ENCODE results near the gene CLDN19. TPM values are rescaled to one million over a fixed set of nuclear protein-coding genes. Genes with fewer than 3 reads are reported as not detected.
A peak's percentile ranks its signal among the peaks of the same experiment; 100 is the strongest.

Gene CLDN19
- total RNA-seq, 1 experiment from 2014 or later: not detected

DNA sequence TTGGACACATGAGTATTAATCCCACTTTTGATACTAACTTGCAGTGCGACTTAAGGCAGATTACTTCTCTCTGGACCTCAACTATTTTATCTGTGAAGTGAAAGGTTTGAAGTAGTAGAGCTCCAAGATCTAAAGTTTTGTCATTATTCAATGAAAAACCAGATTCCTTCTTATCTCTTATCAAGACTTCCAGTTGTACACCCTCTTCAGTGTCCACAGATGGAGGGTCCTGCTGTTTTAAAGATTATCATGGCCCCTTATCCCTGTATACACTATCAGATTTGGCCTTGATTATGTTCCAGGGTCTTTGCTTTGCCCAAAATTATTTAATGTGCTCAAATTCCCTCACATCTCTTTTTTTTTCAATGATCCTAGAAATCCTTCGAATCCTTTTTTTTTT lies 28.1 kb upstream of the CLDN19 start:
- Histone ChIP-seq H3K9me3 (replicated peaks) (no peaks in the 10 kb centered on the region; the same call in 1 of the 2 replicates), H3K4me3 (peak overlapping the region; percentile 91), H3K36me3 (peaks cover 28% of the 10 kb centered on the region), H3K27me3 (replicated peaks) (no peaks in the 10 kb centered on the region), H3K27ac (no peak overlapping the region), H3K4me1 (replicated peaks) (peaks cover 15% of the 10 kb centered on the region)
- DNase-seq (ENCODE audit: low read depth in 1 of 2, low spot score in 2 of 2): no peak

DNA sequence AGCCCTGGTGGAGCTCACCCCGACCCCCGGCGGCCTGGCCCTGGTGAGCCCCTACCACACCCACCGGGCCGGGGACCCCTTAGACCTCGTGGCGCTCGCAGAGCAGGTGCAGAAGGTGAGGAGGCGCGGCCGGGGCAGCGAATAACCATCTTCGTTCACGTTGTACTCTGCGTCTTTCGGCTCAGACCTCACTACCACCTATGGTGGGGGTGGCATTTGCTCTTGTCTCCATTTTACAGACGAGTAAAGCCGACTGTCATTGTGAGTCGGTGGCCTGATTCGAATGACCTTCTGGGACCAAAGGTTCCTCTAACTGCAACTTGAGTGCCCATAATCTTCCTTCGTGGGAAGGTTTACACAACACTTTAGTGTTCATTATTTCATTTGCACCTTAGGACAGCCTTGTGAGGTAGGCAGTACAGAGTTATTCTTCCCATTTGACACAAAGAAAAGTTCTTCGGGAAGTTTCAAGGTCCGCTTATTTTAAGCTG lies 27.5 kb upstream of the CLDN19 start:
- H3K4me1 ChIP-seq (replicated peaks): peaks cover 15% of the 10 kb centered on the region
- no peak for DNase-seq (ENCODE audit: low read depth in 1 of 2, low spot score in 2 of 2)
- no peaks in the 10 kb centered on the region for H3K27me3 ChIP-seq (replicated peaks)

DNA sequence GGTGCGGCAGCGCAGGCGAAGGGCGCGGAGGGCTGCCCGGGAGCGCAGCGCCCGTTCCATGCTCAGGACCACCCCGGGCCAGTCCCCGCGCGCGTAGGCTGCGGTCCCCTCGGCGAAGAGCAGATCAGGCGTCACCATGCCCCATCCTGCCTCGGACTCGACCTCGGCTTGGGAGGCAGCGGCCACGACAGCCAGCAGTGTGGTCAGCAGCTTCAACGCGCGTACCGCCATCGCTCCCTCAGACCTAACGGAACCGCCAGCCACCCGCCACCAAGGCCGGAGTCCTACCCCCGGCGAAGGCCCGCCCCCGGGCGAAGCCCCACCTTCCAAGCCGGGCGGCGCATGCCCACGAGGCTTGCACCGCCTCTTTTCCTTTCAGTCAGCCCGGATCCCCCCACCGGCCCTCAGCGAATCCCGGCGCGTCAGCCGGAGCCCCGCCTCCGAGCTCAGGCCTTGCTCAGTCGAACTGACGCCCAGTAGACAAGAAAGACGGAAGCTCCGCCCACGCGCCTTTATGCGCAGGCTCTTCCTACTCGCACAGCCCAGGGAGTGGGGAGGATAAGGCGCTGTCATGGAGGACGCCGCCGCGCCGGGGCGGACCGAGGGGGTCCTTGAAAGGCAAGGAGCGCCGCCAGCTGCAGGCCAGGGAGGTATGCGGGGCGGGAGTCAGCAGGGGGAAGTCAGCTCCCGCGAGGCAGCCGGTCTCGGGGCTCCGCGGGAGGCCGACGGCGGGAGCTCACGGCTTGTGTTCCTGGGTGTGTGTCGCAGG lies 26.9 kb upstream of the CLDN19 start, which contains the start of the genes C1orf50 and P3H1:
C1orf50 (plus strand) TSS at position 509 of the 769 bp plus-strand sequence; CDS start at position 572, 63 bp downstream.
P3H1 (minus strand) TSS at position 288 of the 769 bp plus-strand sequence; CDS start at position 231, 57 bp downstream.
- H3K27ac ChIP-seq: peak within 1 kb of the TSS; percentile 59
- H3K27me3 ChIP-seq (replicated peaks): no peaks in the 10 kb centered on the region
- peak within 1 kb of the TSS; percentile 91 for H3K4me3 ChIP-seq
- H3K4me1 ChIP-seq (replicated peaks): peaks cover 15% of the 10 kb centered on the region
- H3K36me3 ChIP-seq: peaks cover 29% of the 10 kb centered on the region
- DNase-seq (ENCODE audit: low read depth in 1 of 2, low spot score in 2 of 2): peak; percentile 98 to 100
- no peaks in the 10 kb centered on the region; the same call in 1 of the 2 replicates for H3K9me3 ChIP-seq (replicated peaks)

More for the DNA sequence above, 27.5 kb upstream of the CLDN19 start:
- Histone ChIP-seq H3K27ac (peak overlapping the region; percentile 46), H3K36me3 (peaks cover 28% of the 10 kb centered on the region), H3K9me3 (replicated peaks) (no peaks in the 10 kb centered on the region; the same call in 1 of the 2 replicates), H3K4me3 (peak overlapping the region; percentile 91)

DNA sequence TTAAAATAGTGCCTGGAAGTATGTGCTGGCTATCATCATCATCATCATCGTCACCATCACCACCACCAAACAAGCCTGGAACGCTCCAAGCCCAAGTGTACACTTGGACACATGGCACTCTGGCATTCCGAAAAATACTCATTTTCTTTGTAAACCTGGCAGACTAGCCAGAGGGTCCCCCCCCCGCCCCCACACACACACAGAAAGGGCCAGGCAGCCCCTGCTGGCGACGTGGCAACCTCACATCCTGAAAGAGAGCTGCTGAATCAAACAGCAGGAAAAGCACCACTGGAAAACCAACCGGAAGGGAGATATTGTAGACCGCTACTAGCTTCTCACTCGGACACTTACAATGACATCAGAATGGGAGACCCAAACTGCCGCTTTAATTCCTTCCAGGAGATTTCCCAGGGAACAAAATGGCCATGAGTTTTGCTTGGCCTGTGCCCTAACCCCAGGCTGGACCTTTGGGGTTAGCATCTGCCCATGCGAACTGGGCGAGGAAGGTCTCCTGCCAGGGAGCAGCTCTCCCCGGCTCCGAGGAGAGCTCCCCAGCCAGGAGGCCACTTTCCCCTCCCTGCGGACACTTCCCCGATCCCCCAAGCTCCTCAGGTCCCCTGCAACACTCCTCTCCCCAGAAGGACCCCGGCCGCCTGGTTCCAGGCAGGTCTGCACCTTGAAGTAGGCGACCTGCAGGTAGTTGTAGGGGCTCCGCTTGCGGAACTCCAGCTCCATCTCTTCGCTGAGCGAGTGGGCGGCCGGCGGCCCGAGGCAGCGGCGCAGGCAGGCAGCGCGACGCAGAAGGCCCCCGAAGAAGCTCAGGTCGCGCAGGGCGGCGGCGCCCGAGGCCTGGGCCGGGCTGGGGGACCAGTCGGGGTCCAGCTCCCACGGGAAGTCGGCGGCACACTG lies 26.1 kb upstream of the CLDN19 start:
- H3K36me3 ChIP-seq: peaks cover 34% of the 10 kb centered on the region

DNA sequence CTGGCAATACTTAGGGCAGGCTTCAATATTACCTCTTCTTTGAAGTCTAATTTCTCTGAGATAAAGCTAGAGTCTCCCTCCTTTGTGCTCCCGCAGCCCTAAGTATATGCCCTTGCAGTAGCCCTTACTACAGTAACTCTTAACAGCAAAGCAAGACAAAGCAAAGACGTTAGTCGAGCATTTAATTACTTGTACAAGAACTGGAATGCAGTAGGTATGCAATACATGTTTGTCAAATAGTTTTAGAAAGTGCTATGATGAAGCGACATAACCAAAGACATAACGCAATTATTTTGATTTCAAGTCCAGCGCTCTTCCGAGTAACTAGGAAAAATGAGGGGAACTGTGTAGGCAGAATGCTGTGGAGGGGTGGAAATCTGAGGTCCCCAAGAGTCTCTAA lies 25.2 kb upstream of the CLDN19 start:
- H3K4me3 ChIP-seq: peak overlapping the region; percentile 91
- H3K27me3 ChIP-seq (replicated peaks): no peaks in the 10 kb centered on the region
- peak in 1 of 2 experiments; percentile 34 for DNase-seq (ENCODE audit: low read depth in 1 of 2, low spot score in 2 of 2)
- peak overlapping the region; percentile 11; the same call in 1 of the 2 replicates for H3K27ac ChIP-seq
- H3K4me1 ChIP-seq (replicated peaks): peaks cover 15% of the 10 kb centered on the region
- H3K9me3 ChIP-seq (replicated peaks): no peaks in the 10 kb centered on the region; the same call in 1 of the 2 replicates
- H3K36me3 ChIP-seq: peaks cover 37% of the 10 kb centered on the region

More for the DNA sequence above, 26.1 kb upstream of the CLDN19 start:
- Histone ChIP-seq H3K27me3 (replicated peaks) (no peaks in the 10 kb centered on the region), H3K4me1 (replicated peaks) (peaks cover 15% of the 10 kb centered on the region), H3K9me3 (replicated peaks) (no peaks in the 10 kb centered on the region; the same call in 1 of the 2 replicates), H3K4me3 (peak overlapping the region; percentile 91), H3K27ac (peak overlapping the region; percentile 59)
- peak; percentile 75 to 76 for DNase-seq (ENCODE audit: low read depth in 1 of 2, low spot score in 2 of 2)

DNA sequence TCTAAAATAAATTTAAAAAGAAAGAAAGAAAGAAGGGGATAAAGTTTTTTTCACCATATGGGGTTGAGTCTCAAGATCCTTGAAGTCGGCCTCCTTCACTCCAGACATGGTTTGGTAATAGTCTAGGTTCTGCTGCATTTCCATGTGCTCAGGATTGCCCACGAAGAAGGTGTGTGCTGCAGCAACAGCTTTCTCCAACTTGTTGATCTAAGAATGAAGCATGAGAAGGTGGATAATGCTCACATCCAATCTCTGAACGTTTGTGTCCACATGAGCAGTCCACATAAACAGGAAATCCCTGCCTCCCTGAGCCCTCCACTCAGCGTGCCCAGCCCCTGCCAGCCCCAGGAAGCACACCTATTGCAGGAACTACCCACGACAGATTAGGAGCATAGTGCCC lies 22.2 kb upstream of the CLDN19 start:
- peaks cover 59% of the 10 kb centered on the region for H3K36me3 ChIP-seq

DNA sequence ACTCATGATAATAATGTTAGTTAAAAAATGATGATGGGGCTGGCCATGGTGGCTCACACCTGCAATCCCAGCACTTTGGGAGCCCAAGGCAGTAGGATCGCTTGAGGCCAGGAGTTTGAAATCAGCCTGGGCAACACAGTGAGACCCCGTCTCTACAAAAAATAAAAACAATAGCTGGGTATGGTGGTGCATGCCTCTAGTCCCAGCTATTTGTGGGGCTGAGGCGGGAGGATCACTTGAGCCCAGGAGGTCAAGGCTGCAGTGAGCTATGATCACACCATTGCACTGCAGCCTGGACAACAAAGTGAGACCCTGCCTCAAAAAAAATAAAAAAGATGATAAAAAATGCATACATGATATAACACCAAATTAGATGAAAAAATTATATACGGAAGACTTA lies 21.5 kb upstream of the CLDN19 start:
- Histone ChIP-seq H3K9me3 (replicated peaks) (no peaks in the 10 kb centered on the region; the same call in 1 of the 2 replicates), H3K36me3 (peaks cover 62% of the 10 kb centered on the region), H3K27ac (no peak overlapping the region), H3K4me1 (replicated peaks) (peaks cover 9% of the 10 kb centered on the region), H3K4me3 (no peak overlapping the region), H3K27me3 (replicated peaks) (no peaks in the 10 kb centered on the region)
- DNase-seq (ENCODE audit: low read depth in 1 of 2, low spot score in 2 of 2): no peak

More for the DNA sequence above, 22.2 kb upstream of the CLDN19 start:
- H3K4me1 ChIP-seq (replicated peaks): peaks cover 9% of the 10 kb centered on the region
- no peak for DNase-seq (ENCODE audit: low read depth in 1 of 2, low spot score in 2 of 2)
- H3K9me3 ChIP-seq (replicated peaks): no peaks in the 10 kb centered on the region; the same call in 1 of the 2 replicates
- H3K27ac ChIP-seq: no peak overlapping the region
- H3K27me3 ChIP-seq (replicated peaks): no peaks in the 10 kb centered on the region
- no peak overlapping the region for H3K4me3 ChIP-seq

DNA sequence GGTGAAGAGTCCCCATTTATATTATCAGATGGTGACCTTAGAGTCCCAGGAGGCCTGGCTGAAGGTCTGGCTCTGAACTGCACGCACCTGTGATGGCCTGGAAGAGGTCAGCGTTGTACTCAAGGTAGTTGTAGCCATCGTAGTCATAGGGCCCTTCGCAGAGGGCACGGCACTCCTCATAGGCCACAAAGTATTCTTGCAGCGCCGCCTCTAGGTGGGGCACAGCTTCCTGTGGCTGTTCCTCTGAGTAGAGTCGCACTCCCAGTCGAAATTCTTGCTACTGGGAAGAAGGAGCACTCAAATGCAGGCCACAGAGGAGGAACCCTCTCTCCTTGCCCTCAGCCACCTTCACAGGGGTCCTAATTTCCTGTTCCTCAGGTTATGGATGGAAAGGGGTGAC lies 19.1 kb upstream of the CLDN19 start:
- Histone ChIP-seq H3K27ac (no peak overlapping the region), H3K4me3 (no peak overlapping the region), H3K27me3 (replicated peaks) (no peaks in the 10 kb centered on the region), H3K36me3 (peaks cover 82% of the 10 kb centered on the region), H3K4me1 (replicated peaks) (no peaks in the 10 kb centered on the region), H3K9me3 (replicated peaks) (no peaks in the 10 kb centered on the region)
- no peak for DNase-seq (ENCODE audit: low read depth in 1 of 2, low spot score in 2 of 2)

DNA sequence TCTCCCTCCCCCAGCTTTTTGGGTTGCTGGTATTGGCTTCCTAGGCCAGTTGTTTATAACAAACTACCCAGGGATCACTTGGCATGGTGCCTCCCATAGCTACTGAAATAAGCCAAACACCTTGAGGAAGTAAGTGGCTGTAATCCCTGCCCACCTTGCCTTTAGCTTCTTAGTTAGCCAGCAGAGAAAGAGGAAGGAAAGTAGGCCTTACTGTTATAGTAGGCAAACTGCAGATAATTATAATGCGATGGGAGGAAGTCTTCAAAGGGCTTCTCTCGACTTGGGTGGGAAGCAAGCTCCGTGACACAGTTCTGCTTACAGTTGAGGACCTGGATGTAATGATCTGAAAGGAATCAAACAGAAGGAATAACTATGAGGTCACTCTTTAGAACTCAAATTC lies 18.6 kb upstream of the CLDN19 start:
- no peaks in the 10 kb centered on the region for H3K27me3 ChIP-seq (replicated peaks)
- no peak overlapping the region for H3K4me3 ChIP-seq
- H3K9me3 ChIP-seq (replicated peaks): no peaks in the 10 kb centered on the region
- H3K27ac ChIP-seq: no peak overlapping the region
- DNase-seq (ENCODE audit: low read depth in 1 of 2, low spot score in 2 of 2): no peak
- peaks cover 87% of the 10 kb centered on the region for H3K36me3 ChIP-seq
- H3K4me1 ChIP-seq (replicated peaks): no peaks in the 10 kb centered on the region

DNA sequence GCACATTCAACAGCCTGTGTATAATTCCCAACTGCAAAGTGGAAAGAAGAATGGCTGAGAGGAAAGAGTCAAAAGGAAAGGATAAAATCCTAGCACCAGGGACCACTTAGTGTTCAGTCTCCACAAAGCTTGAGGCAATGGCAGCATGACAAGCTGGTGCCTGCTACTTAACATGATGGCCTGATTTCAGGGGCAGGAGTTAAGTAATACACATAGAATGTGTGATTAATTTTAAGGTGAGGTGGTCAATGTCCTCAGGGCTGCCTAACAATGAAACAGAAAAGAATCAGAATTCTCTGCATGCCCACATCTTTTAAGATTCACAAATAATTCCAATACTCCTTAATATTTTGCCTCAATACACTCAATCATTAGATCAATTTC lies 17.8 kb upstream of the CLDN19 start:
- peaks cover 94% of the 10 kb centered on the region for H3K36me3 ChIP-seq
- no peak overlapping the region for H3K27ac ChIP-seq
- no peak for DNase-seq (ENCODE audit: low read depth in 1 of 2, low spot score in 2 of 2)
- H3K27me3 ChIP-seq (replicated peaks): no peaks in the 10 kb centered on the region
- H3K4me1 ChIP-seq (replicated peaks): peaks cover 4% of the 10 kb centered on the region
- H3K9me3 ChIP-seq (replicated peaks): no peaks in the 10 kb centered on the region
- H3K4me3 ChIP-seq: no peak overlapping the region

DNA sequence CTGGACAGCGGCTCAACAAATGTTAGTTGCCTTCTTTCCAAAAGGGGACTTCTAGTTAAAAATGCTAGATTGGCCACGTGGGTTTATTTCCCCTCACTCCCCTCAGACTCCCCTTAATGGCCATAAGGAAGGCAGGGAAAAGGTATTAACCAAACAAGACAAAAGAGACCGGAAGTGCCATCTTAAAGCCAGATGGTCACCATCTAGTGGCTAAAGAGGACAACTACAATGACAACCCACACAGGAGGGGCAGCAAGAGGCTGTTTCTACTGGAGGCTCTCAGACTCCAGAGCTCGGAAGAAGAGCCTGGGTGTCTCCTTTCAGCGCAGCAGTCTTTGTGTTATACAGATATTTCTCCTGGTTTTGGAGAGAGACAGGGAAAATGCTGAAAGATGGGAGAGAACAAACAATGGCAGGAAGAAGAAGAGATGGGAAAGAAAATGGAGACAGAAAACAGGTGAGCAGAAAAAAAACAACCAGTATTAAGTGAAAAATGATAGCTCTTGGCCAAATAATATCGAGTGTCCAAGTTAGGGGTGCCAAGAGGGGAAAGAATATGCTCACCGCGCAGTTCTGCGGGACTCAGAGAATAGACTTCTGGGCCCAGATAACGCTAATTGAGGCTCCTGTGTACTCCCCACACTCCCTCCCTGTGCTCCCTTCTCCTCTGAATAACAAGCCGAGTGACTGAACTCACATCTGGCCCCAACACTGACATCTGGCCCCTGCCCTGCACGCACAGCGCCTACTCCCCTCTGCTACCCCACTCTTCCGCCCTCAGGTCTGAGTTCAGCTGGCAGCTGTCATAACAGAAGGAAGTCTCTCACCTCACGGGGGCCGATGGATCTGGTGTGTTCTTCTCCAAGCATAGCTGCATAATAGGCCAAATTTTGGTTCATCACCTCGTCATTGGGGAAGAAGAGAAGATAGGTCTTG lies 17.2 kb upstream of the CLDN19 start:
- peak in 1 of 2 experiments; percentile 44 for DNase-seq (ENCODE audit: low read depth in 1 of 2, low spot score in 2 of 2)
- Histone ChIP-seq H3K9me3 (replicated peaks) (no peaks in the 10 kb centered on the region), H3K4me3 (no peak overlapping the region), H3K27me3 (replicated peaks) (no peaks in the 10 kb centered on the region), H3K36me3 (peaks cover 96% of the 10 kb centered on the region), H3K4me1 (replicated peaks) (peaks cover 4% of the 10 kb centered on the region), H3K27ac (no peak overlapping the region; the same call in 1 of the 2 replicates)

DNA sequence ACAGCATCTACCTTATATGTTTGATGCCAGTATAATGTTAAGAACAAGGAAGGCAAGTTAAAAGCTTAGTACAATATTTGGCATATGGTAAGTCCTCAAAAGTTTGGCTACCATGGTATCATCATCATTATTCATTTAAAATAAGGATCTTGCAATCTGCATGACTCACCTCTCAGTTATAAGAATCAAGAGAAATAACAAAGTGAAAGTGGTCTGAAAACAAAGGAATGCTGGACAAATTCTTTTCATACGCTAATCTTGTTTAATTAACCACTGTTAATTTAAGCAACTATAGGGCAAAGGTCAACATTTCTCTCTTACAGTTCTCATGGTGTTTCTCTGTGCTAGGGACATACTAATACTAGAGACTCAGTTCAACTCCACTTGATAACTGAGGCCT lies 13.0 kb upstream of the CLDN19 start:
- DNase-seq (ENCODE audit: low read depth in 1 of 2, low spot score in 2 of 2): no peak
- Histone ChIP-seq H3K27me3 (replicated peaks) (no peaks in the 10 kb centered on the region), H3K36me3 (peaks cover 89% of the 10 kb centered on the region), H3K9me3 (replicated peaks) (no peaks in the 10 kb centered on the region), H3K4me3 (no peak overlapping the region), H3K4me1 (replicated peaks) (peaks cover 4% of the 10 kb centered on the region), H3K27ac (peak overlapping the region; percentile 42; the same call in 1 of the 2 replicates)
